Neural cell (in vitro differentiated cells): ENCODE results near the gene CRYBA4. TPM values are rescaled to one million over a fixed set of nuclear protein-coding genes. Genes with fewer than 3 reads are reported as not detected.

Experiments used
- H2AFZ ChIP-seq: fragments of 200-600, 300-800 bp; sonication (generic), shearing (Covaris generic); 2 replicates; pipeline ENCODE4 v1.6.0; 2014; ENCODE audit warnings: low read depth, mild to moderate bottlenecking, antibody characterized with exemption, low read length, moderate library complexity
- H3F3A ChIP-seq: fragments of 200-600 bp; shearing (Covaris generic); 2 replicates; pipeline ENCODE4 v1.6.1; 2016; ENCODE audit warnings: mild to moderate bottlenecking, moderate library complexity, mixed read lengths, antibody characterized with exemption, low read length; ENCODE audit not compliant: insufficient read depth, poor library complexity, severe bottlenecking
- H3K27ac ChIP-seq: fragments of 200-600, 300-800 bp; sonication (generic), shearing (Covaris generic); 2 replicates; pipeline ENCODE4 v1.5.1; 2014; ENCODE audit warnings: mild to moderate bottlenecking, low read length, moderate library complexity
- H3K27me3 ChIP-seq: fragments of 300-800, 200-600 bp; sonication (generic), shearing (Covaris generic); 2 replicates; pipeline ENCODE4 v1.6.0; 2014; ENCODE audit warnings: mild to moderate bottlenecking, low read depth, low read length, moderate library complexity; ENCODE audit not compliant: insufficient read depth
- H3K36me3 ChIP-seq: fragments of 300-800, 200-600 bp; sonication (generic), shearing (Covaris generic); 2 replicates; pipeline ENCODE4 v1.5.1; 2014; ENCODE audit warnings: mild to moderate bottlenecking, antibody characterized with exemption, low read length, moderate library complexity; ENCODE audit not compliant: insufficient read depth
- H3K4me2 ChIP-seq: fragments of 300-800, 200-600 bp; sonication (generic), shearing (Covaris generic); 2 replicates; pipeline ENCODE4 v1.6.0; 2014; ENCODE audit warnings: mild to moderate bottlenecking, low read length
- H3K4me3 ChIP-seq: fragments of 300-800, 200-600 bp; sonication (generic), shearing (Covaris generic); 2 replicates; pipeline ENCODE4 v1.5.1; 2014; ENCODE audit warnings: mild to moderate bottlenecking, low read length, moderate library complexity
- H3K79me2 ChIP-seq: fragments of 200-600 bp; shearing (Covaris generic); replicated peaks from 2 replicates; pipeline ENCODE4 v1.6.0; 2014; ENCODE audit warnings: mild to moderate bottlenecking, low read length, moderate library complexity; ENCODE audit not compliant: insufficient read depth
- H3K9ac ChIP-seq: fragments of 300-800, 200-600 bp; sonication (generic), shearing (Covaris generic); 2 replicates; pipeline ENCODE4 v1.6.1; 2016; ENCODE audit warnings: mild to moderate bottlenecking, low read length, mixed read lengths
- H3K9me2 ChIP-seq: fragments of 200-600 bp; shearing (Covaris generic); 2 replicates; pipeline ENCODE4 v1.6.1; 2016; ENCODE audit warnings: mild to moderate bottlenecking, low read length, mixed read lengths; ENCODE audit not compliant: insufficient read depth
- H3K9me3 ChIP-seq: fragments of 200-600, 300-800 bp; sonication (generic), shearing (Covaris generic); 2 replicates; pipeline ENCODE4 v1.6.1; 2016; ENCODE audit warnings: mild to moderate bottlenecking, mixed run types, low read length, moderate library complexity, mixed read lengths
- H4K20me1 ChIP-seq: fragments of 200-600 bp; shearing (Covaris generic); 2 replicates; pipeline ENCODE4 v1.6.1; 2016; ENCODE audit warnings: mild to moderate bottlenecking, mixed run types; ENCODE audit not compliant: insufficient read depth
- CTCF ChIP-seq: fragments of 450-650 bp; IDR thresholded peaks from 2 replicates; pipeline ENCODE4 v1.5.1; 2014; ENCODE audit warnings: antibody characterized with exemption, mild to moderate bottlenecking, moderate library complexity; ENCODE audit not compliant: poor library complexity, severe bottlenecking
- EZH2 ChIP-seq: fragments of 200-600, 300-800 bp; shearing (Covaris generic), sonication (generic); IDR thresholded peaks from 2 replicates; pipeline ENCODE4 v1.6.1; 2014; ENCODE audit warnings: antibody characterized with exemption, low read length, borderline replicate concordance, mild to moderate bottlenecking; ENCODE audit not compliant: insufficient read depth, poor library complexity, severe bottlenecking
- MXI1 ChIP-seq: fragments of 450-650 bp; conservative IDR thresholded peaks from 2 replicates; pipeline ENCODE4 v1.6.1; 2014; ENCODE audit warnings: antibody characterized with exemption, mild to moderate bottlenecking; ENCODE audit not compliant: poor library complexity, severe bottlenecking
- POLR2AphosphoS5 ChIP-seq: IDR thresholded peaks from 2 replicates; pipeline ENCODE4 v1.6.1; 2012
- RAD21 ChIP-seq: fragments of 450-650 bp; conservative IDR thresholded peaks from 2 replicates; pipeline ENCODE4 v1.6.1; 2014; ENCODE audit warnings: antibody characterized with exemption, mild to moderate bottlenecking, moderate library complexity
- REST ChIP-seq: IDR thresholded peaks from 2 replicates; pipeline ENCODE4 v1.6.1; 2012; ENCODE audit warnings: borderline replicate concordance
- SMC3 ChIP-seq: fragments of 450-650 bp; conservative IDR thresholded peaks from 2 replicates; pipeline ENCODE4 v1.6.1; 2014; ENCODE audit warnings: antibody characterized with exemption, mild to moderate bottlenecking, moderate library complexity; ENCODE audit not compliant: poor library complexity
- TAF1 ChIP-seq: IDR thresholded peaks from 2 replicates; pipeline ENCODE4 v1.6.1; 2012; ENCODE audit warnings: low read depth
- polyA plus RNA-seq: library from polyadenylated mRNA; depleted of rRNA; stranded (reverse); fragments of >200 nt; gene quantifications from 2 replicates; pipeline ENCODE4 v1.2.3, GENCODE V29; 2014

CRYBA4 gene
- polyA plus RNA-seq, 1 donor from 2014 or later = not detected

GRCh38 chr22:26615830-26616435 is 5.8 kb upstream of the CRYBA4 start:
- TF ChIP-seq TAF1 (no peak), EZH2 (no peak), RAD21 (no peak)
- Histone ChIP-seq H3K9me2 (no peaks in the 10 kb centered on the region), H4K20me1 (no peaks in the 10 kb centered on the region), H3K9me3 (no peaks in the 10 kb centered on the region), H3K79me2 (no peaks in the 10 kb centered on the region), H3K4me3 (no peak overlapping the region), H2AFZ (no peak overlapping the region), H3K36me3 (no peaks in the 10 kb centered on the region), H3K4me2 (no peak overlapping the region), H3K27ac (no peak overlapping the region), H3F3A (no peaks in the 10 kb centered on the region), H3K27me3 (no peaks in the 10 kb centered on the region), H3K9ac (no peak overlapping the region)

- no peaks in the 10 kb centered on the region for H3K79me2 ChIP-seq
- H3K27me3 ChIP-seq = no peaks in the 10 kb centered on the region
- H3K9ac ChIP-seq = no peak overlapping the region
- H3K36me3 ChIP-seq = no peaks in the 10 kb centered on the region
- no peaks in the 10 kb centered on the region for H4K20me1 ChIP-seq
- no peak overlapping the region for H3K4me2 ChIP-seq
- no peaks in the 10 kb centered on the region for H3F3A ChIP-seq
- H3K9me3 ChIP-seq = no peaks in the 10 kb centered on the region
- no peak for TF ChIP-seq CTCF
- TF ChIP-seq SMC3 = no peak
- no peak for TF ChIP-seq RAD21
- no peak for TF ChIP-seq TAF1
- TF ChIP-seq MXI1 = no peak
- no peak for TF ChIP-seq REST
- TF ChIP-seq EZH2 = no peak
- TF ChIP-seq POLR2AphosphoS5 = no peak
- H2AFZ ChIP-seq = no peak overlapping the region
- H3K9me2 ChIP-seq = no peaks in the 10 kb centered on the region
- no peak overlapping the region for H3K27ac ChIP-seq
- H3K4me3 ChIP-seq = no peak overlapping the region
These were observed 5.1 kb upstream of the CRYBA4 start for GRCh38 chr22:26616650-26617049.
